Esophagus mucosa (tissue), 1 donor: ENCODE data around the gene PRKG2. TPM values are rescaled to one million over a fixed set of nuclear protein-coding genes. Genes with fewer than 3 reads are reported as not detected.

ENCODE experiments used
- total RNA-seq: library from RNA; stranded (reverse); gene quantifications from one replicate; pipeline ENCODE4 v1.2.4, GENCODE V29; 2023
- donor health status: DM: yes; HTN: yes; CAD: no.

The PRKG2 gene
- total RNA-seq, 1 donor from 2014 or later: 1.3 TPM

Other genes with a start within 250 kb of the PRKG2 start
- gene BMP3, start 184.5 kb downstream of the PRKG2 start, total RNA-seq: 0.28 TPM